ENCODE measurements around the gene RHOJ. TPM values are rescaled to one million over a fixed set of nuclear protein-coding genes. Genes with fewer than 3 reads are reported as not detected.
"Not testable (repeated sequence)": the region's sequence is repeated elsewhere in the genome, so short reads cannot be mapped to it uniquely, and the experiment has no call there.

Gene RHOJ
- total RNA-seq, 1 donor from 2014 or later, result 14.5 TPM

DNA sequence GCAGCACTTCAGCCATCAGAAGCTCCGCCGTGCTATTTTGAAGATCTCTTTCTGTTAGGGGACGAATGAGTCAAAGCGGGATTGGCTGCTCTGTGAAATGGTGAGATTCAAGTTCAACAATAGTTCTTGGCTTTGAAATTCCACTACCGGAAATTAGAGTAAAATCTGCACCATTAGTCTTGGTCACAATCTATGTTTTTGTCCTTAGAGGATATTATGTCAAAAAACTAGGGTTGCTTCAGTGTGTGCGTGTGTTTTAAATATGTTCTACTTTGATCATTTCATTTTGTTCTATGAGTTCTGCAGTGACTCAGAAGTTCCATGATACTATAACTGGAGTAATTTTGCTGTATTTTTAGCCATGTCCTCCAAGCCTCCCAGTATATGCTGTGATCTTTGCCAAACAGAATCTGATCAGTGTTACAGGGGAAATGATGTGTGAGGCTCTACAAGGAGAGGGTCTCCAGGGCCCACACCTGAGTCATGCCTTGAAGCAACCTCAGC lies 91.9 kb downstream of the RHOJ start:
- DNase-seq (ENCODE audit: low spot score), result no peak

DNA sequence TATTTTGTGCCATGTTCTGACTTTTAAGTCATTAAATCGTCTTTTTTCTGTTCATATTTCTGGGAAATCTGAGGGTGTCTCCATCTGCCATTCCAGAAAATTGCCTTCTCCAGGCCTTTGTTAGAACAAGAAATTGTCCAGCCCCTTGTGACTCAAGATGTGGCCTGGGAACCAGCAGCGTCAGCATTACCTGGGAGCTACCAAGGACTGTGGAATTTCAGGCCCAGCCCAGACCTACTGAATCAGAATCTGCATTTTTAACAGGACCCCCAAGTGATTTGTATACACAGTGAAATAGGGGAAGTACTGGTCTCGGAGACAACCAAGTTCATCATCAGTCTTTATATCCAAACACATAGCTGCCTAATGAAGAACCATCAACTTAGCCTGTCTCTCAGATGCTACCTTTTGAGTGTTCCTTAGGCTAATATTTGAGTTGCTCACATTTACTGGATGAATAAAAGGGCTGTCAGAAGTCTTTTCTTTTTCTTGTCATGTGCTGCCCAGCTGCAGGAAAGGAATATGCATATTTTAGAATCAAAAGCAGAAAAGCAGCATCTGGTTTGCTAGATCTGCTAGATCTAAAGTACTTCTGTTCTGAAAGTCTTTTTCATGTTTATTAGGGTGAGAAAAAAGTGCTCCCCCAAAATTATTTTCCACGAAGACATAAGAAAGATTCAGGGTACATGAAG lies 93.3 kb downstream of the RHOJ start:
- DNase-seq (ENCODE audit: low spot score), result no peak

GRCh38 chr14:63299351-63300110 lies 95.3 kb downstream of the RHOJ start:
- DNase-seq (ENCODE audit: low spot score), result no peak

DNA sequence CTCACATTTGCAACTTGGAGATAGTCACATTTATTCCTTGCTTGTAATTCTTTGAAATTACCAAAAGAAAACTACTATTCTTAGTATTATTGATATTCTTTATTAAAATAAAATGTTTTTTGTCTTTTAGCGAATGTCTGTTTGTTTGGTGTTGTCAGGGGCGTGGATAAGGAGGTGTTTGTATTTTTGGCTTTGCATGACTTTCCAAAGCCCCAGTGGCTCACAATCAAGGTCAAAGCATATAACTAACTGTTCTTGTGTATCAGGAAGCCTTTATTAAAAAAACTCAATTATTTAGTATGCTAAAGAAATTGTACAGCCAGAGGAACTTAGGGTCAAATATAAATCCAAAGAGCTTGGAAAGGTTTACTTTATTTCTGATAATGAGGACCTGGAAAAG lies 96.6 kb downstream of the RHOJ start:
- no peak for DNase-seq (ENCODE audit: low spot score)

DNA sequence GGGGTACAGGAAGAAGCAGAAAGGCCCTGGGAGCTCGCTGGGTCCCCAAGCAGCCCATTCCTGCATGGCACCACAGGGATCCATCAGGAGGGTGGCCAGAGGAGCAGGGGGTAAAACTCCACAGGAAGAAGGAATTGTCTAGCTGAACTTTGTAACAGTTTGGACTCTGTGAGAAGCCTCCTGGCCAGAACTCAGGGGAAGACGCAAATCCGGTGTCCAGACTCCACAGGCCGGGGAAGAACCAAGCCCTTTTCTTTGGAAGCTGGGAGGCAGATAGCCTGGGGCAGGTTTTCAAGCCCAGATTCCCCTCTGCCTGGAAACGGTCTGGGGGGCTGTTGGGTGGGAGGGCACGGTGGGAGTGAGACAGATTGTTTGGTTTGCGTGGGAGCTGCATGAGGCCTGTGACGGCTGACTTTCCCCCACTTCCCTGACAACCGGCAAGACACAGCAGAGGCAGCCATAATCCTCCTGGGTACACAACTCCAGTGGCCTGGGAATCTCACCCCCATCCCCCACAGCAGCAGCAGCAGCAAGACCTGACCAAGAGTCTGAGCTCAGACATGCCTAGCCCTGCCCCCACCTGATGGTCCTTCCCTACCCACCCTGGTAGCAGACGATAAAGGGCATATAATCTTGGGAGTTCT lies 97.8 kb downstream of the RHOJ start:
- no peak for DNase-seq (ENCODE audit: low spot score)

GRCh38 chr14:63304429-63304828 lies 100.2 kb downstream of the RHOJ start:
- DNase-seq (ENCODE audit: low spot score), result not testable (repeated sequence)

DNA sequence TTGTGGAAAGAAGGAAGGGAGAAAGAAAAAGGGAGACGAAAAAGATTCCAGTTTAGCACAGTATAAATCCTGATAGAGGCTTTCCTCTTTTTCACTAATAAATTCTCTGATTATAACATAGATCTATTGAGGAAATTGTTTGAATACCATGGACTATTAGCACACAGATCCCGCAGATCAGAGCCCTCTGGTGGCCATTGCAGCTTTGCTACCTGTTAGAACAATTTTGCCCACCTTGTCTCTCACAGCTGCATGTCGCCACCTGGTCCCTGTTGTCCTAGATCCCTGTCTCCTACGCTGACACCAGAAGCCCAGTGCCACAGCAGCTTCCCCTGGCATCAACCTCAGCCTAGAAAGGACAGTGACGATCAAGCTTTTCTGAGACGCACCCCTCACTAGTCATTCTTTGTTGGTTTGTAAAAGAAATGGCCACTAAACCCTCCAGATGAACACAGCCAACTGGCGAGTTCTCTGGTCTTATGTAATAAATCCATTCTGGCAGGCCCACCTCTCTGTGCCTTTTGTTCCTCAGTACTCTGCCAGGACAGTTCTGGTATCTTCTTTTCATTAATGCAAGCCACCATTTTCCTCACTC lies 104.6 kb downstream of the RHOJ start:
- no peak for DNase-seq (ENCODE audit: low spot score)

- no peak for DNase-seq (ENCODE audit: low spot score)
These were observed 114.6 kb downstream of the RHOJ start, which contains the start of gene GPHB5 for GRCh38 chr14:63318835-63319234. Gene GPHB5 (minus strand): TSS chr14:63318935. CDS start chr14:63317849, 1,086 bp downstream.

- DNase-seq (ENCODE audit: low spot score), result no peak
These were observed 118.2 kb downstream of the RHOJ start for GRCh38 chr14:63322472-63322871.

- DNase-seq (ENCODE audit: low spot score), result no peak
These were observed 118.8 kb downstream of the RHOJ start for GRCh38 chr14:63322897-63323573.

GRCh38 chr14:63326840-63327239 lies 122.6 kb downstream of the RHOJ start:
- DNase-seq (ENCODE audit: low spot score), result no peak

DNA sequence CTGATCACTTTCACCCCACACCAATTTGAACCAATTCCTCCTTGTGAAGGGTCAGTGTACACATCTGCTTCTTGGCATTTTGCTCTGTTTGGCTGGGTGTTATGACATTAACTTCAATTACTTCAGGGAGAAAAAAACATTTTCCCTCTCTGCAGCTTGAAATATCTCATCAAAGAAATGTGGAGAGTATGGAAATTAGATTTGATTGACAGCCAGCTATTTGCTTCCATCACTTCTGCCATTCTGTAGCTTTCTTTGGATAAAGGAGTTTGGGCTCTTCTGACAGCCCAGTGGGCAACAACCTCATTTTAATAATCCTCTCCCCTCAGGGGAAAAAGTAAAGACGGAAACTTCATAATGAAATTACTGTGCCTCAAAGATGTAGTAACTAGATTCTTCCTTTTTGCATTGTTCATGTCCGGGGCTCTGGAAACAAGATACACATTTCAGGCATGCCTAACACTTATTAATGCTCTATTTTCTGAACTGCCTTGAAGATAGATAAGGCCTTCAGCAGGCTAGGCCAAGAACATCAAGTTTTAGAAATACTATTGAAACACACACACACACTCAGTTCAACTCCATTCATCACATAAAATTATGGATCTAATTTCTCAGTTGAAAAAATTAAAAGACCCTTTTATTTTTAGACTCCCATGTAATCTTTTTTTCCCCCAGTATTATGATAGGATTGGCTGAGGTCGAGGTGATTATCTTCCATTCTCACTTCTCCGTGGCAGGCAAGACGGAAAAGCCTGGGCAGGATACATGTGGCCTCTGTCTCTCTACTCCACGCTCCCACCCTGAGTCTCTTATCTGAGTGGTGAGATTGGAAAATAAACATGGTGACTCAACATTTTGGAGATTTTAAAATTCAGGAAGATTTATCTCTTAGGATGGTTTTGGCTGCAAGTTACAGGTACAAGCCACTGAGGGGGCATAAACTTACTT lies 124.8 kb downstream of the RHOJ start:
- no peak for DNase-seq (ENCODE audit: low spot score)

- DNase-seq (ENCODE audit: low spot score), result no peak
These were observed 138.1 kb downstream of the RHOJ start for GRCh38 chr14:63342371-63342770.

Other genes starting within 250 kb of the RHOJ start
- gene KCNH5, start 159.0 kb upstream of the RHOJ start, total RNA-seq, result not detected
- gene GPHB5, start 114.5 kb downstream of the RHOJ start, total RNA-seq, result not detected

Data from mesenteric fat pad (tissue), 1 donor.